ENCODE results near the gene CFHR2. TPM values are rescaled to one million over a fixed set of nuclear protein-coding genes. Genes with fewer than 3 reads are reported as not detected.
A peak's percentile ranks its signal among the peaks of the same experiment; 100 is the strongest.
"Not testable (repeated sequence)": the region's sequence is repeated elsewhere in the genome, so short reads cannot be mapped to it uniquely, and the experiment has no call there.

The CFHR2 gene
- total and polyA plus RNA-seq, 2 experiments from 2014 or later: not detected

DNA sequence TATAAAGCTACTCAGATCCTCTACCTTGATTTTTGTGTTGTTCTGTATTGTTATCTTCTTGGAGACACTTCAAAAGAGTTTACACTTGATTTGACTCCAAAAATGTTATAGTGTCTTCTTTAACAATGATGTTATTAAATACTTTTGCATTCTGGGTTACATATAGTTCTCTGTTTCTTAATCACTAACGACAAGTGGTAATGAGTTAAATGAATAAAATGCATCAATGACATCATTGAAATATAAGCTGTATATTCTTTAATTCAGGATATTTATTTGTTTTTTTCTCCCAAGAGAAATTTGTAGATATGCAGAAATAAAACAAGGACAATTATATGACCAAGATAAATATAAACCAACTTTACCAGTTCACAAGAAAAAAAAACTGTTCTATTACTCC is 26.6 kb downstream of the CFHR2 start:
- TF ChIP-seq, protein P1, sequence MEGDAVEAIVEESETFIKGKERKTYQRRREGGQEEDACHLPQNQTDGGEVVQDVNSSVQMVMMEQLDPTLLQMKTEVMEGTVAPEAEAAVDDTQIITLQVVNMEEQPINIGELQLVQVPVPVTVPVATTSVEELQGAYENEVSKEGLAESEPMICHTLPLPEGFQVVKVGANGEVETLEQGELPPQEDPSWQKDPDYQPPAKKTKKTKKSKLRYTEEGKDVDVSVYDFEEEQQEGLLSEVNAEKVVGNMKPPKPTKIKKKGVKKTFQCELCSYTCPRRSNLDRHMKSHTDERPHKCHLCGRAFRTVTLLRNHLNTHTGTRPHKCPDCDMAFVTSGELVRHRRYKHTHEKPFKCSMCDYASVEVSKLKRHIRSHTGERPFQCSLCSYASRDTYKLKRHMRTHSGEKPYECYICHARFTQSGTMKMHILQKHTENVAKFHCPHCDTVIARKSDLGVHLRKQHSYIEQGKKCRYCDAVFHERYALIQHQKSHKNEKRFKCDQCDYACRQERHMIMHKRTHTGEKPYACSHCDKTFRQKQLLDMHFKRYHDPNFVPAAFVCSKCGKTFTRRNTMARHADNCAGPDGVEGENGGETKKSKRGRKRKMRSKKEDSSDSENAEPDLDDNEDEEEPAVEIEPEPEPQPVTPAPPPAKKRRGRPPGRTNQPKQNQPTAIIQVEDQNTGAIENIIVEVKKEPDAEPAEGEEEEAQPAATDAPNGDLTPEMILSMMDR (IDR thresholded peaks at IDR 0.05; ENCODE audit: low read depth, low read length): no peak
- Histone ChIP-seq H3K27me3 (no peaks in the 10 kb centered on the region), H3K4me1 (ENCODE audit: low read depth) (no peaks in the 10 kb centered on the region), H3K27ac (no peak overlapping the region), H3K9me3 (ENCODE audit: low read depth) (no peaks in the 10 kb centered on the region), H3K36me3 (no peaks in the 10 kb centered on the region), H3K4me3 (no peak overlapping the region)
- no peak for DNase-seq (ENCODE audit: low read depth in 1 of 2, low spot score in 1 of 2)

GRCh38 chr1:196976278-196976677 is 32.7 kb downstream of the CFHR2 start:
- Histone ChIP-seq H3K27ac (no peak overlapping the region), H3K4me1 (ENCODE audit: low read depth) (no peaks in the 10 kb centered on the region), H3K36me3 (no peaks in the 10 kb centered on the region), H3K27me3 (no peaks in the 10 kb centered on the region), H3K4me3 (no peak overlapping the region), H3K9me3 (ENCODE audit: low read depth) (no peaks in the 10 kb centered on the region)
- DNase-seq (ENCODE audit: low read depth in 1 of 2, low spot score in 1 of 2): no peak
- TF ChIP-seq, protein P1 (IDR thresholded peaks at IDR 0.05; ENCODE audit: low read depth, low read length): no peak

- H3K27me3 ChIP-seq: no peaks in the 10 kb centered on the region
- no peaks in the 10 kb centered on the region for H3K4me1 ChIP-seq (ENCODE audit: low read depth)
- H3K27ac ChIP-seq: no peak within 1 kb of the TSS
- H3K9me3 ChIP-seq (ENCODE audit: low read depth): no peaks in the 10 kb centered on the region
- no peaks in the 10 kb centered on the region for H3K36me3 ChIP-seq
- H3K4me3 ChIP-seq: no peak within 1 kb of the TSS
- TF ChIP-seq, protein P1 (IDR thresholded peaks at IDR 0.05; ENCODE audit: low read depth, low read length): no peak
- no peak for DNase-seq (ENCODE audit: low read depth in 1 of 2, low spot score in 1 of 2)
Observed at GRCh38 chr1:196977278-196977677, 33.7 kb downstream of the CFHR2 start, which contains the start of gene CFHR5. Gene CFHR5 (plus strand): TSS chr1:196977556. CDS start chr1:196977665, 109 bp downstream.

DNA sequence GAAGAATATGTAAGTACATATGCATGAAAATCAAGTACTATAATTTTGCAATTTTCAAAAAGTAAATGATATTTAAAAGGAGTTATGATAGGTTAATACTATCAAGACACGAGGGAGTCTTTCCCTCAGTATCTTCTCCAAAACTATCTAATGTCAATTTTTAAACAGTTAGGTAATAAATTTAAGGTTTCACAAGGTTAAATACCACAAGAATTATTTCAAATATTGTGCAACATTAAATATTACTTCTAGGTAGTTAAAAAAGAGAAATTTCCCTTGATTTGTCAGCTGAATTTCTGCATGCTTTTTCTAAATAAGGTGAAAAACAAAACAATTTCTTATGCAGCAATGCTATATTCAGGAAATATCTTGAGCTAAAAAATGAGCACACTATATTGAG is 37.3 kb downstream of the CFHR2 start:
- no peak overlapping the region for H3K4me3 ChIP-seq
- DNase-seq (ENCODE audit: low read depth in 1 of 2, low spot score in 1 of 2): no peak
- H3K9me3 ChIP-seq (ENCODE audit: low read depth): no peaks in the 10 kb centered on the region
- TF ChIP-seq, protein P1 (IDR thresholded peaks at IDR 0.05; ENCODE audit: low read depth, low read length): no peak
- H3K36me3 ChIP-seq: no peaks in the 10 kb centered on the region
- no peaks in the 10 kb centered on the region for H3K4me1 ChIP-seq (ENCODE audit: low read depth)
- no peak overlapping the region for H3K27ac ChIP-seq
- H3K27me3 ChIP-seq: no peaks in the 10 kb centered on the region

DNA sequence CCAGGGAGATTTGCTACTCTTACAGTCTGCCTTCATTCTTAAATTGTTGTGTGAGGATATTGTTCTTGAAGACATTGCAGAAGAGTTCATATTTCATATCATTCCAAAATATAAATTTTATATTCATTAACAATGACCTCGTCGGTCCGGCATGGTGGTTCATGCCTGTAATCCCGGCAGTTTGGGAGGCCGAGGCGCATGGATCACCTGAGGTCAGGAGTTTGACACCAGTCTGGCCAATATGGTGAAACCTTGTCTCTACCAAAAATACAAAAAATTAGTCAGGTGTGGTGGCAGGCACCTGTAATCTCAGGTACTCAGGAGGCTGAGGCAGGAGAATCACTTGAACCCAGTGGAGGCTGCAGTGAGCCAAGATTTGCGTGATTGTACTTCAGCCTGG is 38.7 kb downstream of the CFHR2 start:
- not testable (repeated sequence) for H3K4me3 ChIP-seq; H3K4me1 ChIP-seq (ENCODE audit: low read depth); H3K27ac ChIP-seq; H3K36me3 ChIP-seq; DNase-seq (ENCODE audit: low read depth in 1 of 2, low spot score in 1 of 2); H3K9me3 ChIP-seq (ENCODE audit: low read depth); H3K27me3 ChIP-seq

- H3K27ac ChIP-seq: peak overlapping the region; percentile 17
- H3K9me3 ChIP-seq (ENCODE audit: low read depth); H3K4me3 ChIP-seq: not testable (repeated sequence)
Observed at GRCh38 chr1:196991919-196992651, 48.5 kb downstream of the CFHR2 start.

More at GRCh38 chr1:196991919-196992651, 48.5 kb downstream of the CFHR2 start:
- H3K36me3 ChIP-seq; H3K27me3 ChIP-seq; H3K4me1 ChIP-seq (ENCODE audit: low read depth): not testable (repeated sequence)
- DNase-seq (ENCODE audit: low read depth in 1 of 2, low spot score in 1 of 2): peak; percentile 6 to 79

Data from cardiac muscle cell (in vitro differentiated cells and primary cell).